HepG2 (cell line): Measurements from ENCODE around the gene PYCARD. TPM values are rescaled to one million over a fixed set of nuclear protein-coding genes. Genes with fewer than 3 reads are reported as not detected.

Source experiments
- ATAC-seq: fragments of 200-7000 bp; cut with Tn5 transposase; 3 replicates; pipeline ENCODE4 v1.9.1; 2020; ENCODE audit warnings: mild to moderate bottlenecking, moderate library complexity
- BruUV-seq: library from RNA; stranded (reverse); fragments of 400-500 nt; replicated peaks from 2 replicates; lab custom pipeline; 2021; lab: Mats Ljungman, UMichigan
- CTCF ChIA-PET: fragments of 300-600 bp; formaldehyde crosslinking; extraction: SDS; loops from one replicate; lab custom pipeline; 2021; ENCODE audit warnings: low total read pairs, inconsistent platforms, low intra/inter-chr PET ratio; lab: Yijun Ruan, JAX
- POLR2A ChIA-PET: fragments of 350-600 bp; sonication (Branson Sonifier 250); formaldehyde crosslinking; loops from one replicate; lab custom pipeline; 2020; ENCODE audit warnings: antibody characterized with exemption, inconsistent platforms; lab: Yijun Ruan, JAX
- DNase-seq: peaks from one replicate; pipeline ENCODE4 v3.0.0-alpha.2; 2015; ENCODE audit warnings: low spot score
- FAIRE-seq: peaks from 3 replicates; lab custom pipeline; 2011; peaks lifted over from hg19 to GRCh38; lab: Jason Lieb, UNC
- H2AFZ ChIP-seq: one replicate; pipeline ENCODE4 v1.6.1; 2011; ENCODE audit warnings: low read length, inconsistent platforms
- H3K27ac ChIP-seq: fragments of 300-600 bp; 3 replicates; pipeline ENCODE4 v1.8.0; 2011; ENCODE audit warnings: mixed run types, mild to moderate bottlenecking, mixed read lengths, low read length, inconsistent platforms; ENCODE audit not compliant: insufficient read depth; ENCODE audit errors: extremely low read length
- H3K27me3 ChIP-seq, 2 experiments: fragments of 200-600 bp in 1 of 2; 2 replicates in 1 of 2; 3 replicates in 1 of 2; pipeline versions ENCODE4 v1.6.0 to v1.8.0; 2011; ENCODE audit warnings: low read length in 2 of 2, mild to moderate bottlenecking in 2 of 2, moderate library complexity in 2 of 2, inconsistent platforms in 1 of 2; ENCODE audit not compliant: insufficient read depth in 2 of 2, control insufficient read depth in 1 of 2
- H3K36me3 ChIP-seq, 2 experiments: fragments of 200-600 bp in 1 of 2; replicated peaks in 1 of 2; 2 replicates in 1 of 2; 3 replicates in 1 of 2; pipeline versions ENCODE4 v1.5.1 to v1.8.0; 2011; ENCODE audit warnings: low read length in 2 of 2, inconsistent platforms in 1 of 2; ENCODE audit not compliant: insufficient read depth in 2 of 2, control insufficient read depth in 1 of 2
- H3K4me1 ChIP-seq: 2 replicates; pipeline ENCODE4 v1.5.1; 2012; ENCODE audit warnings: low read length, inconsistent platforms; ENCODE audit not compliant: insufficient read depth
- H3K4me2 ChIP-seq: 2 replicates; pipeline ENCODE4 v1.6.0; 2011; ENCODE audit warnings: low read depth, low read length, inconsistent platforms
- H3K4me3 ChIP-seq, 3 experiments: fragments of 200-600 bp in 1 of 3; sonication (generic), shearing (Covaris generic) in 1 of 3; replicated peaks in 1 of 3; 2 replicates each; pipeline ENCODE4 v1.5.1; 2011 to 2016; ENCODE audit warnings: low read length in 3 of 3, inconsistent platforms in 2 of 3, low read depth in 2 of 3, mild to moderate bottlenecking in 2 of 3, control low read depth in 1 of 3, mixed read lengths in 1 of 3; ENCODE audit not compliant: insufficient read depth in 1 of 3
- H3K79me2 ChIP-seq: one replicate; pipeline ENCODE4 v1.6.1; 2011; ENCODE audit warnings: low read length, inconsistent platforms; ENCODE audit not compliant: insufficient read depth
- H3K9ac ChIP-seq: 2 replicates; pipeline ENCODE4 v1.6.0; 2011; ENCODE audit warnings: mild to moderate bottlenecking, low read depth, low read length, inconsistent platforms; ENCODE audit not compliant: insufficient read depth
- H3K9me3 ChIP-seq: 2 replicates; pipeline ENCODE4 v1.5.1; 2012; ENCODE audit warnings: mild to moderate bottlenecking, low read length
- H4K20me1 ChIP-seq: 2 replicates; pipeline ENCODE4 v1.6.0; 2011; ENCODE audit warnings: inconsistent platforms, mild to moderate bottlenecking, low read length, moderate library complexity; ENCODE audit not compliant: insufficient read depth
- ATF7-NPFF ChIP-seq: sonication (generic); formaldehyde crosslinking; IDR thresholded peaks from 2 replicates; pipeline ENCODE4 v1.8.1; 2023; ENCODE audit warnings: mild to moderate bottlenecking, low read depth, missing genetic modification reagents, moderate library complexity
- GABPB1 ChIP-seq: IDR thresholded peaks from 2 replicates; pipeline ENCODE4 v1.6.1; 2016; ENCODE audit warnings: mild to moderate bottlenecking, missing genetic modification reagents, moderate library complexity, missing compliant biosample characterization
- NRL ChIP-seq: sonication (generic); formaldehyde crosslinking; IDR thresholded peaks from 2 replicates; pipeline ENCODE4 v1.5.0; 2020; ENCODE audit warnings: missing genetic modification reagents, mild to moderate bottlenecking, moderate library complexity, borderline replicate concordance
- PAWR ChIP-seq: sonication (generic); formaldehyde crosslinking; IDR thresholded peaks from 2 replicates; pipeline ENCODE4 v1.4.0; 2020; ENCODE audit warnings: missing genetic modification reagents, mild to moderate bottlenecking, borderline replicate concordance
- SNRNP70 ChIP-seq: fragments of 200-400 bp; formaldehyde crosslinking; IDR thresholded peaks from 2 replicates; pipeline ENCODE4 v1.6.1; 2017; ENCODE audit warnings: mild to moderate bottlenecking, low read depth, low read length, moderate library complexity
- TAF1 ChIP-seq: sonication (generic); formaldehyde crosslinking; IDR thresholded peaks from 2 replicates; pipeline ENCODE4 v1.4.0; 2020; ENCODE audit warnings: missing genetic modification reagents
- ZFX ChIP-seq: sonication (generic); formaldehyde crosslinking; IDR thresholded peaks from 2 replicates; pipeline ENCODE4 v1.4.0; 2020; ENCODE audit warnings: mild to moderate bottlenecking, low read depth, missing genetic modification reagents, moderate library complexity
- ZFY ChIP-seq: sonication (generic); formaldehyde crosslinking; IDR thresholded peaks from 2 replicates; pipeline ENCODE4 v1.4.0; 2020; ENCODE audit warnings: missing genetic modification reagents
- WGBS: methylation state at CpG from one replicate; pipeline ENCODE4 v1.1.6; 2017; ENCODE audit warnings: low lambda C conversion rate; 5-methylcytosine and 5-hydroxymethylcytosine counted together
- in situ Hi-C: cut with HindIII; loops from 2 replicates; pipeline ENCODE4 v1.10.0; 2017; ENCODE audit warnings: low pct_unique_long_range_greater_than_20kb; ENCODE audit not compliant: extremely low pct_ligation_motif_present
- intact Hi-C: fragments of 100-400 bp; cut with micrococcal nuclease; formaldehyde crosslinking; loops from one replicate; pipeline ENCODE4 v1.10.0; 2022; ENCODE audit not compliant: unreplicated experiment
- polyA plus RNA-seq, 8 experiments: library from polyadenylated mRNA; depleted of rRNA in 3 of 8; stranded (reverse) in 7 of 8; unstranded in 1 of 8; fragments of >200 nt; fragmentation: Illumina TruSeq in 4 of 8; extraction: Trizol in 4 of 8; gene quantifications; 2 replicates each; pipeline versions ENCODE4 v1.2.1 to v1.2.3, GENCODE V29; 2011 to 2016; ENCODE audit warnings: low read depth in 4 of 8, missing spikeins in 1 of 8, mixed read lengths in 1 of 8; ENCODE audit not compliant: insufficient read depth in 1 of 8
- total RNA-seq, 5 experiments: library from RNA; depleted of rRNA; stranded (reverse); fragments of >200 nt; fragmentation: Illumina TruSeq; extraction: Trizol; gene quantifications; 2 replicates each; pipeline ENCODE4 v1.2.3, GENCODE V29; 2016; ENCODE audit warnings: low read depth in 1 of 5
- TF ChIP-seq, protein P1 (sequence below): sonication (generic); formaldehyde crosslinking; IDR thresholded peaks from 2 replicates; pipeline ENCODE4 v1.5.1; 2020; ENCODE audit warnings: missing genetic modification reagents, mild to moderate bottlenecking, borderline replicate concordance
- TF ChIP-seq, protein P2 (sequence below): sonication (generic); formaldehyde crosslinking; IDR thresholded peaks from 2 replicates; pipeline ENCODE4 v1.4.0; 2020; ENCODE audit warnings: mild to moderate bottlenecking, missing genetic modification reagents

Gene PYCARD
- total and polyA plus RNA-seq, 2 of the 13 experiments (the other 11 are each of a cell fraction or from before 2014, with no cell fraction given), result 4.8 to 9.2 TPM

DNA sequence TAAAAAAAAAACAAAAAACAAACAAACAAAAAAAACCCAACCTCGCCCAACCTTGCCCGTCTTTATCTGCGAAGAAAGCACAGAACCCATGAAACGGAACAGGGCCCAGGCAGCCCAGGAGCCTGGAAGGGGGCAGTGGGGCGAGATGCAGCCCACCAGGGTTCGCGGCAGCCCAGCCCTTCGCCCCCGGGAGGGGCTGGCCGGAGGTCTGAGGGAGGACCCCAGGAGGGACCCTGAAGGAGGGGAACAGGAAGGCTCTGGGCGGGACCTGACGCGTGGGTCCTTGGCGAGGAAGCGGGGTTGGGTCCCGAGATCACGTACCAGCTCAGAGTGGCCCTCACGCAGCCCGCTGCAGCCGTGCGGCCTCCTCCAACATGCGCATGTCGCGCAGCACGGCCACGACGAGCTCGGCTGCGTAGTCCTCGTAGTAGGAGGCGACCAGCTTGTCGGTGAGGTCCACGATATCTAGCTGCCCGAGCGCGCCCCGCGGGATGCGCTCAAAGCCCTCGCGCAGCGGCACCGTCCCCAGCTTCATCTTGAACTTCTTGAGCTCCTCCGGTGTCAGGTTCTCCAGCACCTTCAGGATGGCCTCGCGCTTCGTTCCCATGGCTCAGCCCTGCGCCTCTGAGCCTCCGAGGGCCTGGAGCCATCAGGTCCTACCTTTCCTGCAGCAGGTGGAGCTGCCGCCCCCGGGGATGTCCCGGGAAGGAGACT, 14.0 kb upstream of the PYCARD start, which contains the start of gene PYDC1:
TSS of gene PYDC1 (minus strand) at position 714 of the 714 bp plus-strand sequence. CDS start at position 607, 107 bp downstream.
- Histone ChIP-seq H3K79me2 (no peaks in the 10 kb centered on the region), H3K4me1 (peaks cover 12% of the 10 kb centered on the region)
- DNase-seq, result no peak
- TF ChIP-seq PAWR (CRISPR knock-in tag) (no peak), NRL (CRISPR knock-in tag) (0 out of 2 replicates have a peak, but pooled peaks have one; percentile 19), GABPB1 (CRISPR knock-in tag) (peak; percentile 31; the same call in 1 of the 2 replicates)
- TF ChIP-seq, all 625 proteins: peak for 2
- H3K27ac ChIP-seq, result no peak within 1 kb of the TSS
- peaks cover 22 to 67% of the 10 kb centered on the region in 2 experiments for H3K27me3 ChIP-seq
- no peaks in the 10 kb centered on the region for H3K9me3 ChIP-seq
- in situ Hi-C loops, result loop anchor here (25.0 kb wide), 2 partner anchors 221 to 646 kb away; partner anchors contain the start of genes COX6A2, ZNF267 and ZNF843
- peak within 1 kb of the TSS in 1 of 3 experiments; percentile 69; a peak in 1 of 6 replicates for H3K4me3 ChIP-seq
- POLR2A ChIA-PET, result interaction anchor here (2.3 kb wide), 1 partner anchor 36 kb away, joined by 11 read pairs; the partner anchor contains the start of gene FUS
- 65% methylated on average over 36 of the region's 52 CpGs for WGBS
- no TSS peak for BruUV-seq
- peak within 1 kb of the TSS; percentile 85; the same call in 1 of the 2 replicates for H3K4me2 ChIP-seq
- CTCF ChIA-PET, result no interaction called here
- no peaks in the 10 kb centered on the region for H3K36me3 ChIP-seq
- H2AFZ ChIP-seq, result no peak within 1 kb of the TSS
- no peaks in the 10 kb centered on the region for H4K20me1 ChIP-seq
- FAIRE-seq (no peak), ATAC-seq (no peak)
- intact Hi-C loops, result no loop called here
- no peak within 1 kb of the TSS for H3K9ac ChIP-seq

DNA sequence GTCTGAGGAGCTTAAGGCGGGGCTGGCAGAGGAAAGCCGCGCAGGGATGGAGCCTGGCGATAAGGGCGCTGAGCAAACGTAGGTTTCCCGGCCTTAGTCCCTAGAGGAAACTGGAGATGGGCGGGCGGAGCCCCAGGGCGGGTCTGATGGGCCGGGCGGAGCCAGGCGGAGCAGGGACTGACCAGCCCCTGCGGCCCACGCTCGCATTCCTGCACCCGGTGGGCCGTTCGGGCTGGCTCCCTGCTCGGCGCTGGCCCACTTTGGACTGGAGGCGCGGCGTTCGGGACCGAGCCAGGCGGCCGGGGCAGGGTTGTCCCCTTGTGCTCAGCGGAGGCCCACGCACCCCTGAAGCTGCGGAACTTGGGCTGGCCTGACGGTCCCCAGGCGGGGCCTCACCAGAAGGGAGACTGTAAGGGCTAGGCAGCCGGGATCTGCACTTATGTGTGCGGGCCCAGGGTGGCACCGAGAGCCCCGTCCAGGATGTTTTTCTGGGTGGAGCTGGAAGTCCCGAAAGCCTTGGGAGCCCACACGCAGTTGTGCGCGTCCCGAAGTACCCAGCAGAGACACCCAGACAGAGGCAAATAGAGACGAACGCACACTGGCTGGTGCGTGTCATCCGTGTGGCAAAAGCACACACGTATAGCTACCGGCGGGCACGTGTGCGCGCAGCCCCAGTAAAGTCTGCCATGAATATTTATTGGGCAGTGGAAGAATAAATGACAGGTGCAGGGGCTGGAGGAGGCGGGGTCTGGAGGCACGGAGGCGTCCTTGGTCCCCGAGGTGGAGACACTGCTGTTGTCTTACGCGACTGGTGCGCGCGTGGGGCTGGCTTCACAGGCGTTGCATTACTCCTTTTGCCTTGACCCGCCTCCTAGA, 13.0 kb upstream of the PYCARD start:
- Histone ChIP-seq H2AFZ (no peak overlapping the region), H3K36me3 (no peaks in the 10 kb centered on the region), H3K79me2 (no peaks in the 10 kb centered on the region), H3K4me2 (peak overlapping the region; percentile 85), H4K20me1 (no peaks in the 10 kb centered on the region), H3K27me3 (peaks cover 18 to 57% of the 10 kb centered on the region in 2 experiments), H3K4me1 (peaks cover 12% of the 10 kb centered on the region), H3K4me3 (peak overlapping the region; percentile 49 to 69 (median 50)), H3K9ac (peak overlapping the region; percentile 31; the same call in 1 of the 2 replicates), H3K27ac (no peak overlapping the region), H3K9me3 (no peaks in the 10 kb centered on the region)
- in situ Hi-C loops, result loop anchor here (25.0 kb wide), 2 partner anchors 222 to 647 kb away; partner anchors contain the start of genes COX6A2, ZNF267 and ZNF843
- intact Hi-C loops, result no loop called here
- ChIA-PET CTCF (no interaction called here), POLR2A (interaction anchor here (2.3 kb wide), 1 partner anchor 35 kb away, joined by 11 read pairs; the partner anchor contains the start of gene FUS)
- DNase-seq (peak; percentile 39), FAIRE-seq (no peak), ATAC-seq (peak; percentile 94)
- no TSS peak for BruUV-seq
- WGBS, result 6% methylated on average over 29 of the region's 63 CpGs
- TF ChIP-seq, protein P1, sequence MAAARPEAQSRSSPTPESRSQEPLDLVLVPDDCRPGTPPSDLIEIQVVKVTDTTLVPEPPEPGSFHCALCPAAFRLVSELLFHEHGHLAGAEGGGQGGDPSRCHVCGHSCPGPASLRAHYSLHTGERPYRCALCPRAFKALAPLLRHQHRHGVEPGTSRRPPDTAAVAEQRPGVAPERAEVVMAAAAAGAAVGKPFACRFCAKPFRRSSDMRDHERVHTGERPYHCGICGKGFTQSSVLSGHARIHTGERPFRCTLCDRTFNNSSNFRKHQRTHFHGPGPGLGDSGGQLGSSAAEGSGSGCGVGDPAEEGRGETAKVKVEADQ (CRISPR knock-in tag), result 0 out of 2 replicates have a peak, but pooled peaks have one; percentile 26
- TF ChIP-seq, protein P2, sequence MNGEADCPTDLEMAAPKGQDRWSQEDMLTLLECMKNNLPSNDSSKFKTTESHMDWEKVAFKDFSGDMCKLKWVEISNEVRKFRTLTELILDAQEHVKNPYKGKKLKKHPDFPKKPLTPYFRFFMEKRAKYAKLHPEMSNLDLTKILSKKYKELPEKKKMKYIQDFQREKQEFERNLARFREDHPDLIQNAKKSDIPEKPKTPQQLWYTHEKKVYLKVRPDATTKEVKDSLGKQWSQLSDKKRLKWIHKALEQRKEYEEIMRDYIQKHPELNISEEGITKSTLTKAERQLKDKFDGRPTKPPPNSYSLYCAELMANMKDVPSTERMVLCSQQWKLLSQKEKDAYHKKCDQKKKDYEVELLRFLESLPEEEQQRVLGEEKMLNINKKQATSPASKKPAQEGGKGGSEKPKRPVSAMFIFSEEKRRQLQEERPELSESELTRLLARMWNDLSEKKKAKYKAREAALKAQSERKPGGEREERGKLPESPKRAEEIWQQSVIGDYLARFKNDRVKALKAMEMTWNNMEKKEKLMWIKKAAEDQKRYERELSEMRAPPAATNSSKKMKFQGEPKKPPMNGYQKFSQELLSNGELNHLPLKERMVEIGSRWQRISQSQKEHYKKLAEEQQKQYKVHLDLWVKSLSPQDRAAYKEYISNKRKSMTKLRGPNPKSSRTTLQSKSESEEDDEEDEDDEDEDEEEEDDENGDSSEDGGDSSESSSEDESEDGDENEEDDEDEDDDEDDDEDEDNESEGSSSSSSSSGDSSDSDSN (CRISPR knock-in tag), result peak; percentile 64; the same call in 1 of the 2 replicates
- TF ChIP-seq TAF1 (CRISPR knock-in tag) (peak; percentile 38; the same call in 1 of the 2 replicates), ZFX (CRISPR knock-in tag) (peak; percentile 41; the same call in 1 of the 2 replicates), ZFY (CRISPR knock-in tag) (0 out of 2 replicates have a peak, but pooled peaks have one; percentile 20), SNRNP70 (no peak), ATF7-NPFF (CRISPR knock-in tag) (0 out of 2 replicates have a peak, but pooled peaks have one; percentile 64)
